SKM-1 treated with dmso at 0.1 percent for 144 hours (cell line): ENCODE results near the gene RCAN3.
"Not testable (repeated sequence)": the region's sequence is repeated elsewhere in the genome, so short reads cannot be mapped to it uniquely, and the experiment has no call there.

ENCODE experiments used
- DNase-seq: peaks from one replicate; lab custom pipeline; 2025; ENCODE audit not compliant: unreplicated experiment; lab: John Stamatoyannopoulos, UW

The RCAN3 gene

DNA sequence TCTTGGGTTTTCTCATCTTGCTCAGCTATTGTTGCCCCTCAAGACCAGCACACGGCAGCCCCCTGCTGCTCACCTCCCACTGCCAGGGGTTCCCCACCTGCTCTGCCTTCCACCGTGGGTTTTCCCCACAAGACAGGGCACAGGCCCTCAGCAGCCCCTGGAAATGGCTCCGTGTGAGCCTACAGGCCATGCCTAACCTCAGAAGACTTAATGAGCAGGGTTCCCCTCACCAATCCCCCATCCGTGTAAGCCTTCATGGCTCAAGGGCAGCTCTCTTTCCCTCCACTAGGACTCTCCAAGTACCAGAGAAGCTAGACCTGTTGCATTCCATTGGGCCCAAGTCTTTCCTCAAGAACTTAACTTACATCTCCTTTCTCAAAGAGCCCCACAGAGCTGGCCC lies 18.4 kb upstream of the RCAN3 start:
- DNase-seq, result no peak

DNA sequence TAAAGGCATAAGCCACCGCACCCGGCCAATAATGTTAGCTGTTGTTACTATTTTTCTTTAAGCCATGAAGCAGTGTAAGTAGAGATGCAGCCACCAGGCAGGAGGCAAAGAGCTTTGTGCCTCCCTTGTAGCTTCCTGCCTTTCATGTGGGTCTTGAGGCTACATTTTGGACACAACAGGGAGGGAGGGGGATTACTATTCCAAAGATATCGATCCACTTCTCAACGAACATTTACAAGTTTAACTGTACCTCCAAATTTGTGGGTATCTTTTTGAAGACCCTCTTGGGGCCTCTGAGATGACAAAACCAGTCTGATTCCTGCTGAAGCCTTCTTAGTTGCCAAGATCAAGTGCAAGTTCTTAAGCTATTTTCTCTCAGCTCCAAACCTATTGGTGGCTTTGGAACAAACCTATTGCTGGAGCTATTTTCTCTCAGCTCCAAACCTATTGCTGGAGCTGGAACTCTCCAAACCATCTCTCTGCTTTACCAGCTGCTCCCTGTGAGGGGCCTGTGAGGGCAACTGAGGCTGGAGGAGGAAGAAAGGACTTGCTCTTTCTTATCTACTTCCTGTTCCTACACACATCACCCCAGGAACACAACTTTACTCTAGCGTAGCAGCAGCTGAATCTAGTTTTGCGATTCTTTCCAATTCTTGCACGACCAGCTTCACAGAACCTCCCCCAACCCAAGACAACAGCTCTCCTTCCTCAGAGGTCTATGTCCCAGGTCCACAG lies 16.1 kb upstream of the RCAN3 start:
- no peak for DNase-seq

DNA sequence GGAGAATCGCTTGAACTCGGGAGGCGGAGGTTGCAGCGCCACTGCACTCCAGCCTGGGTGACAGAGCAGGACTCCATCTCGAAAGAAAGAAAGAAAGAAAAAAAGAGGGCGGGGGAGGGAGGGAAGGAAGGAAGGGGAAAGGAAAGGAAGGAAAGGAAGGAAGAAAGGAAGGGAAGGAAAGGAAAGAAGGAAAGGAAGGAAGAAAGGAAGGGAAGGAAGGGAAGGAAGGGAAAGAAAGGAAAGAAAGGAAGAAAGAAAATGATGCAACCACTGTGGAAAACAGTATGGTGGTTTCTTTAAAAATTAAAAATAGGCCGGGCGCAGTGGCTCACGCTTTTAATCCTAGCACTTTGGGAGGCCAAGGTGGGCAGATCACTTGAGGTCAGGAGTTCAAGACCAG lies 15.2 kb upstream of the RCAN3 start:
- no peak for DNase-seq

DNA sequence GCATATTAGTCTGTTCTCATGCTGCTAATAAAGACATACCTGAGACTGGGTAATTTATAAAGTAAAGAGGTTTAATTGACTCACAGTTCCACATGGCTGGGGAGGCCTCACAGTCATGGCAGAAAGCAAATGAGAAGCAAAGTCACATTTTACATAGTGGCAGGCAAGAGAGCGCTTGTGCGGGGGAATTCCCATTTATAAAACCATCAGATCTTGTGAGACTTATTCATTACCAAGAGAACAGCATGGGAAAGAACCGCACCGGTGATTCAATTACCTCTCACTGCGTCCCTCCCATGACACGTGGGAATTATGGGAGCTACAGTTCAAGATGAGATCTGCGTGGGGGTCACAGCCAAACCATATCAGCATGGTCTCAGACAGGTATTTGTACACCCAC lies 14.5 kb upstream of the RCAN3 start:
- not testable (repeated sequence) for DNase-seq

DNA sequence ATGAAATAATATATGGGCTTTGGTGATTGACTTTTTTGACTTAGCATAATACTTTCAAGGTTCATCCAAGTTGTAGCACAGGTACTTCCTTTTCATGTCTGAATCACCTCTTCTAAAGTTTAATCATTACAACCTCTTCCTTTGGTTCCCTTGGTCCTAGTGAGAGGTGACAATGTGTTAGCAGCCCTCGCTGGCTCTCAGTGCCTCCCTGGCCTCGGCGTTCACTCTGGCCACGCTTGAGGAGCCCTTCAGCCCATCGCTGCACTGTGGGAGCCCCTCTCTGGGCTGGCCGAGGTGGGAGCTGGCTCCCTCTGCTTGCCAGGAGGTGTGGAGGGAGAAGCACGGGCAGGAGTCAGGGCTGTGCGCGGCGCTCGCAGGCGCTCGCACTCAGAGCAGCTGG lies 13.0 kb upstream of the RCAN3 start:
- DNase-seq, result no peak

DNA sequence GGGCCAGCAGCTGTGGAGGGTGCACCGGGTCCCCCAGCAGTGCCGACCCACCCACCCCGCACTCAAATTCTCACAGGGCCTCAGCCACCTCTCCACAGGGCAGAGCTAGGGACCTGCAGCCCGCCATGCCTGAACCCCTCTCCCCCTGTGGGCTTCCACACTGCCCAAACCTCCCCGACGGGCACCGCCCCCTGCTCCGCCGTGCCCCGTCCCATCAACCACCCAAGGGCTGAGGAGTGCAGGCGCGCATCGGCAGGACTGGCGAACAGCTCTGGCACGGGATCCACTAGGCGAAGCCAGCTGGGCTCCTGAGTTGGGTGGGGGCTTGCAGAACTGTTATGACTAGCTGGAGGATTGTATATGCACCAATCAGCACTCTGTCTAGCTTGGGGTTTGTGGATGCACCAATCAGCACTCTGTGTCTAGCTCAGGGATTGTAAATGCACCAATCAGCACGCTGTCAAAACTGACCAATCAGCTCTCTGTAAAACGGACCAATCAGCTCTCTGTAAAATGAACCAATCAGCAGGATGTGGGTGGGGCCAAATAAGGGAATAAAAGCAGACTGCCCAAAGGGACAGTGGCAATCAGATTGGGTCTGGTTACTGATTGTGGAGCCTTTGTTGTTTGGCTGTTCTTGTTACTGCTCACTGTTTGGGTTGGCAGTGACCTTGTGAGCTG lies 12.4 kb upstream of the RCAN3 start:
- no peak for DNase-seq

DNA sequence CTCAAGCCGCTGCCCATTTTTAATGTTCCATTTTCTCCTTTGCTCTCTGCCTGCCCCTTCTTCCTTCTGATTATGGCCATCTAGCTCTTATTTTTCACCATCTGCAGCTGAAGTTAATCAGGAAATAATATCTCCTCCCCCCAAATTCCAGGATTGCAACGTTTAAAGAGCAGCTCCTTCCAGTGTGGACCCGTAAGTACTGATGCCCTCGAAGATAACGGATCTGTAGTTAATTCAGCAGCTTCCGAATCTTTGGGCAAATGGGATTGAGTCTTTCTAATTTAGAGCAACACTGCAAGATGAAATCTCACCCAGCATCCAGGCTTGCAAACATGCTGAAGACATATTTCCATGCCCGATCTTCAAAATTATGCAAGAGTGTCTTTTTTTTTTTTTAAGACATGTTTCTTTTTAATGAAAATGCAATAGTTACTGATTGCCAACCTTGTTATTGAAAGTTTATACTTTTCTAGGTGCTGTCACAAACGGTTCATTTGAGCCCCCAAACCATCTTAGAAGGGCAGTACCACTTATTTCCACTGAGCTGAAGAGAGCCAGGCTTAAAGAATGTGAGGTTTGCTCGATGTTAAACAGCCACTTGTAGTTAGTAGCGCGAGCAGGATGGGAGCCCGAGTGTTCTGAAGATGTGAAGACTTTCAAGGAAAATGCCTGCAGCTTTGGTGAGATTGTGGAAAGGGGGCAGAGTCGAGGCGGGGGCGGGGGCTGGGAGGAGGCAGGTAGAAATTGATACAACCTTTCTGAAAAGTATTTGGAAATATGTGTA lies 10.9 kb upstream of the RCAN3 start:
- DNase-seq, result no peak

DNA sequence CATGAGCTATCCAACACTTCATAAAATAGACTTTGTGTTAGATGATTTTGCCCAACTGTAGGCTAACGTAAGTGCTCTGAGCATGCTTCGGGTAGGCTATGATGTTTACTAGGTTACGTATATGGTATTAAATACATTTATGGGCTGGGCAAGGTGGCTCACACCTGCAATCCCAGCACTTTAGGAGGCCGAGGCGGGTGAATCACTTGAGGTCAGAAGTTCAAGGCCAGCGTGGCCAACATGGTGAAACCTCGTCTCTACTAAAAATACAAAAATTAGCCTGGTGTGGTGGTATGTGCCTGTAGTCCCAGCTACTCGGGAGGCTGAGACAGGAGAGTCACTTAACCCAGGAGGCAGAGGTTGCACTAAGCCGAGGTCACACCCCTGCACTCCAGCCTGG lies 9.7 kb upstream of the RCAN3 start:
- not testable (repeated sequence) for DNase-seq

DNA sequence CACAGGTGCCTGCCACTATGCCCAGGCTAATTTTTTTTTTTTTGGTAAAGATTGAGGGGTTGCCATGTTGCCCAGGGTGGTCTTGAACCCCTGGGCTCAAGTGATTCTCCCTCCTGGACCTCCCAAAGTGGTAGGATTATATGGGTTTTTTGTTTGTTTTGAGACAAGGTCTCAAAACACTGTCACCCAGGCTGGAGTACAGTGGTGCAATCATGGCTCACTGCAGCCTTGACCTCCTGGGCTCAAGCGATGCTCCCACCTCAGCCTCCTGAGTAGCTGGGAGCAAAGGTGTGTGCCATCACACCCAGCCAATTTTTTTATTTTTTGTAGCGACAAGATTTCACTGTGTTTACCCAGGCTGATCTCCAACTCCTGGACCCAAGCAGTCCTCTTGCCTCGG lies 8.9 kb upstream of the RCAN3 start:
- DNase-seq, result no peak

DNA sequence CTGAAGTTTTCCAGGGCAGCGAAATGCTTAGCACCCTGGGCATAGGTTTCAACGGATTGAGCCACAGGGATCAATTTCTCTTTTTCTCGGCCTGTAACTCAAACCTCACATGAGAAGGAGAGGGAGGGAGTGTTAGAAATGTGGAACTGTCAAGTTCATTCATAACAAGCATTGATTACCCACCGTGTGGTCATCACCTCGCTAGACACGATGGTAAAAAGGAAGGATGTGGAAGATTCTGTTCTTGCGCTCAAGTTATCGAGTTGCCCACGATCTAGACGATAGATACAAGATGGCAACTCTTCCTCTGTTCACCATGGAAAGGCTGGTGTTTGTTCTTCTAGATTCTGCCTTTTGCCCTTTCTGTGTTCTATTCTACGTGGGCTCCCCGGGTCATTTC lies 4.0 kb upstream of the RCAN3 start:
- no peak for DNase-seq

DNA sequence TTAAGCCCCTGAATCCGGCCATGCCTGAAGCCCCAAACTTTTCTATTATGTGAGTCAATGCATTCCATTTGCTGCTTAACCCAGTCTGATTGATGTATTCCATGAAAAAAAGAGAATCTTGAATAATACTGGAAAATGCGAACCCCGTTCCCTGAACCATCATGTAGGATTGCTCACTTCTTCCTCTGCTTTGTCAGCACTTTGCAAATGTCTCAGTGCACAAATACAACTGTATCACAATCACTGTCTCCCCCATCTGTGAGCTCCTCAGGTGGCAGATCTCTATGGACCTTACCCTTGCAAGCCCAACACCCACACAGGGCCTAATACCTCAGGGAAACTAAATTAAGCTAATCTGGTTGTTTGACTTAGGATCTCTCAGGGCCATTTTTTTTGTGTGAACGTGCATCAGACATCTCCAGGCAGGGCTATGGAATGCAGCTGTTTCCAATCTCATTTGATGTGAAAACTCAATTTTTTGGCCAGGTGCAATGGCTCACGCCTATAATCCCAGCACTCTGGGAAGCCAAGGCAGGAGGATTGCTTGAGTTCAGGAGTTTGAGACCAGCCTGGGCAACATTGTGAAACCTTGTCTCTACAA lies 2.1 kb upstream of the RCAN3 start:
- no peak for DNase-seq

DNA sequence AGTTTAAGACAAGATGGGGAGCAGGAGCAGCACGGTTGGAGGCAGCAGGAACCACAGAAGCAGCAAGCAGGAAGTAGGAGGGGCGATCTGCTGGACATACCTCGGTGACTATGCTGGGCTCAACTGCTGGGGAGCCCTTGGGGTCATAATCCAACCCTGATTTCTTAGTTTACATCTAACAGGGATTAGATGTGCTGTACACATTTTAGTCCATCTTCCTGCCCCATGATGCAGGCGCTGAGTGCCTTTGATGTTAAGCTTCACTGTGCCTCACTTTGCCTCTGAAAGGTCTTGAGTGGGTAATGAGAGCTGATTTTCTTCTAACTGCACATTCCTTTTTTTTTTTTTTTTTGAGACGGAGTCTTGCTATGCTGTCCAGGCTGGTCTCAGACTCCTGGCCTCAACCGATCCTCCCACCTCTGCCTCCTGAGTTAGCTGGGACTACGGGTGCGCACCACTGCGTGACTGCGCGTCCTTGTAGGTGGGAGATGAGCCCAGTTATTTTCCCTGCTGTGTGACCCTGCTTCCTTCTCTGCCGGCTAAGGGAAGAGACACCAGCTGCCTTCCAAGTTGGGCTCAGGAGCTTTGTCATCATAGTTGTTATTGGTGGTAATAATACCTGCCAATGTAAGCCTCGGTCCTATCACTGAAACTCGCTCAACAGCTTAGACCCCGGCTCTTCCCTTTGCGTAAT lies 1.1 kb upstream of the RCAN3 start:
- DNase-seq, result no peak

DNA sequence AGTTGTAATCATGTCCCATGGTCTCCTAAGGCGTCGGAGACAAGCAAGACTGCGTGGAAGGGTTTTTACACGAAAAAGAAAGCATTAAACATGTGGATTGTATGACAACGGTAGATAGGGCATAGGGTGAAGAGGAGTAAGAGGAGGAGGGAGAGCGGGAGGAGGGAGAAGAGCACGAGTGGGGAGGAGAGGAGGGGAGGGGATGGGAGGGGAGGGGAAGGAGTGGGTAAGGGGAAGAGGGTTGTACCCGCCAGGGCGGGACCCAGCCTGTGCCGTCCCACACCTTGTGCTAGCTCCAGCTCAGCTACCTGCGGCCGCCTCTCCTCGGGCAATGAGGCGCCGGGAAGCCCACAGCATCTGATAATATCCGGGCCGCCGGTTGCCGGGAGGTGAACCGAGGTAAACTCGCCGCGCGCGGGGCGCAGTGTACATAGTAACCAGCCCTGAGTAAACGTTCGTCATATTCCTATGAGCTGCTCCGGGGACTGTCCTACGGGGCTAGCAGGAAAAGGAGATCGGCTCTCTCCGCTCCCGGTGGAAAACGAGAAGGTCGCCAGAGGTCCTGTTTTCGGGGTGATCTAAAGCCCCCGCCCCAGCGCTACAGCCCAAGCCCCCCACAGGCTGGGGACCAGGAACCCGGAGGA lies 449 bp upstream of the RCAN3 start:
- no peak for DNase-seq

DNA sequence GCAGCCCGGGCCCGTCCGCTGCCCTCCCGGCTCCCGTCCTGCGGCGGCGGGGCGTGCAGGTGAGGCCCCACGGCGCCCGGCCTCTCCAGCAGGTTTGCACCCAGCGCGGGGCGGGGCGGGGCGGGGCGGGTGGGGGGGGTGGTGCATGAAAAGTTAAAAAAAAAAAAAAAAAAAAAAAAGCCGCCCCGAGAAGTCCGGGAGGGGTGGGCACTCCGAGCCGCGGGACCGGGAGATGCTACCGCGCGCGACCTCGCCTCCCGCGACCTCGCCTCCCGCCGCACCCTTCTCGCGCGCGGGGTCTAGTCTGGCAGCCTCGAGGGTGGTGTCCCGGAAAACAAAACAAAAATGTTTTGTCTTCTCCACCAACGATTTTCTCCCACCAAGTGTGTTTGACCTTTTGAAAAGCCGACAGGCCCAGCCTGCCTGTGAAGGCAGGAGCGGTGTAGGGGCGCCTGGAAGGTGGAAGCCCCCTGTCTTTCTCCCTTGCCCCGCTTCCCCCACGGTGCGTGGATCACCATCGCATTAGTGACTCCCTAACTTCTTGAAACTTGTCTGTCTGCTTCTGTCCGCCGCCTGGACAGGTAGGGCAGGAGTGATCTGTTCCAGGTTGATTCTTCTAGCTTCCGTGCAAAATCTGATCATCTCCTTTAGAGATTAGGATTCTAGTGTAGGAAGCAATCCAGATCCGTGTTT lies 569 bp downstream of the RCAN3 start:
- no peak for DNase-seq

DNA sequence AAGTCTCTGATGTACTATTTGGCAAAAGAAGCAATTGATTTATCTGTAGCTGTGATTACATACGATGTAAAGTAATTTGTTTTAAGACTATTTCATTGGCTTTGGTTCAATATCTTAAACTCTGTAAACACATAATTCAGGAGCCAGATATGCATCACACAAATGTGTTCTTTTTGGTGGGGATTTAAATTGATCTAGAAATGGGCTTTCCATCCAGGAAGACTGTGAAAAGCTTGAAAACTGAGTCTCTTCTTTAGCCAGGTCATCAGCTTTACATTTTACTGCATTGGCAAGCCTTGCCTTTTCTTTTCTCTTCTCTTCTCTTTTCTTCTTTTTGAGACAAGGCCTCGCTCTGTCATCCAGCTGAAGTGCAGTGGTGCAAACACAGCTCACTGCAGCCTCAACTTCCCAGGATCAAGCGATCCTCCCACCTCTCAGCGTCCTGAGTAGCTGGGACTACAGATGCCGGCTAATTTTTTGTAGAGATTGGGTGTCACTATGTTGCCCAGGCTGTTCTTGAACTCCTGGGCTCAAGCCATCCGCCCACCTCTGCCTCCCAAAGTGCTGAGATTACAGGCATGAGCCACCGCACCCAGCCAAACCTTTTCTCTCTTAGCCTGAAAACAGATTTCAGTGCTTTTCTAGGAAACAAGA lies 1.4 kb downstream of the RCAN3 start:
- DNase-seq, result no peak

DNA sequence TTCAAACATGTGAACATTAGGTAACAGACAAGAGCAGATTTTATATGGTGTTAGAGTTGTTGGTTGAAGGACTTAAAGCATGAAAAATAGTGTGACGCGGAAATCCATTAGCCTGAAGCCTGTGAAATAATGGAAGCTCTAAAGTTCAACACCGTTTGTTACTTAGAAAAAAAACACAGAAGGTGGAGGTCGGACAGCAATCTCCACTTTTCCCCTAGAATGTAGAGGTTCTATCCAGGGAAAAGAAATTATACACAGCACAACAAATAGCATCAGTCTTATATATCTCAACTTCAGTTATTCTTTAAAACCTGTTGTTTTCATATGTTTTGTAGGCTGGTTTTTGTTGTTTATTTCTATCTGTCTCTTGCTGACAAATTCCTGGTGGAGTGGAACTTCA lies 1.9 kb downstream of the RCAN3 start:
- no peak for DNase-seq

DNA sequence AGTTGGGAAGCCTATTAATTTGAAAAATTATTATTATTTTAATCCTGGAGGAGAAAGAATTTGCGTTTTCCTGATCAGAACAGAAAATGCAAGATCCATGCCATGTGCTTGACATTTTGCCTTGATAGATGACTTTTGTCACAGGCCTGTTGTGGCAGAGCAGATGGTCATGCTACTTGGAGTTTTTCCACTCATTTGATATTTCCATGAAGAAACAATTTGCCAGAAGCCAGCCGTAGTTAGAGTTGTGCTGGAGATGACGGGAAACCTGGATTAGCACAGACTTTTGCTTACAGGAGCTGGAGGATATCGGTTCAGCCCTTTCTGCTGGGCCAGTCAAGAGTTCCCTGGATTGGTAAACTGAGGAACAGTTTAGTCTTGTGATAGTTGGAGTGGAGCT lies 3.2 kb downstream of the RCAN3 start:
- DNase-seq, result no peak

DNA sequence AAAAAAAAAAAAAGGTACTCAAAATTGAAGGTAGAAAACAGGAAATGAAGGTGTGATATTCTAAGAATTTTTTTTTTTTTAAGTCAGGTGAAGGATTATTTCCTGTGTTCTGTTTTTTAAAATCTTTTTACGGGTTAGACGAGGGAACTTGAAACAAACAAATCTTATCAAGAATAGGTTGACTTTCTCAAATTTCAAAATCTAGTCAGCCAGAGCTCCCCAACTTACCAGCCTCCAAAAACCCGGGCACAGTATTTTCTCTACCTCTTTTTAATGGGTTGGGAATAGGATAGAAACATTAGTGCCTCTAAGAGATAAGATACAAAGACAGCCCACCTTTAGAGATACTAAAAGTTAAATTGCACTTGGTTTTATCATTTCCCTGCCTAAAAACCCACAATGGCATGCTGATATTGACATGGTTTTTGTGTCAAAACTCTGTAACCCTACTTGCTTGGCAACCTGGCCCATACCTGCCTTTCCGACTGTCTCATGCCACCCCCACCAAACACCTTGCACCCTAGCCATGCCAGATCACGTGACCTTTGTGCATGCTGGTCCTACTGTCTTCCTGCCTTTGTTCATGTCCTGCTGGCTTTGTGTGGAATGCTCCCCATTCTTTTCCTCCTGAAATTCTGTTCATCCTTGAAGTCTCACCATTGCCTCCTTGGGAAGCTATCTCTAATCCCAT lies 4.2 kb downstream of the RCAN3 start:
- no peak for DNase-seq

DNA sequence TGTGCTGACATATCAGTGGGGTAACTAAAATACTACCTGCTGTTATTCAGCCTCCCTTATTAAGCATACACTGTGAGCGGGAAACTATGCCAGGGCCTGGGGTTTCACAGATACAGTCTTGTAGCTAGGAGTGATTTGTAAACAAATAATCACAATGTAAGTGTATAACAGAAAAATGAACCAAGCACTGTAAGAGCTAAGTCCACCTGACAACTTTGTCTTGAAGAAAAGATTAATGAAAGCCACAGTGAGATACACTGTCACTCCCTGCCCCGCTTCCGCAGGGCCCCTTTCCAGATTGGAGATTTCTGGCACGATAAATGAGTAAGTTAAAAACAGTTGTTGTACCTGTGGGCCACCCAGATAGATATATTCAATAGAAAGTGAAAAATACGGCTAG lies 4.8 kb downstream of the RCAN3 start:
- DNase-seq, result no peak
